K562 (cell line): ENCODE data around the gene ANP32B. TPM values are rescaled to one million over a fixed set of nuclear protein-coding genes. Genes with fewer than 3 reads are reported as not detected.
A peak's percentile ranks its signal among the peaks of the same experiment; 100 is the strongest.

Source experiments
- BCLAF1 ChIP-seq, 2 experiments: fragments of 450-650 bp in 1 of 2; IDR thresholded peaks; 2 replicates each; pipeline ENCODE4 v1.6.1; 2011 to 2017; ENCODE audit warnings: low read depth in 2 of 2, antibody characterized with exemption in 1 of 2, borderline replicate concordance in 1 of 2, low read length in 1 of 2, mild to moderate bottlenecking in 1 of 2, mixed read lengths in 1 of 2; ENCODE audit not compliant: control insufficient read depth in 1 of 2
- BRD9 ChIP-seq: fragments of 450-650 bp; IDR thresholded peaks from 2 replicates; pipeline ENCODE4 v1.6.1; 2018; ENCODE audit warnings: low read depth; ENCODE audit not compliant: partially characterized antibody
- CTCF ChIP-seq, 3 experiments: IDR thresholded peaks in 2 of 3; conservative IDR thresholded peaks in 1 of 3; 2 replicates each; pipeline ENCODE4 v1.5.1; 2011 to 2012; ENCODE audit warnings: low read length in 3 of 3, mild to moderate bottlenecking in 3 of 3, control low read depth in 2 of 3, improper control_type of control experiment in 1 of 3, inconsistent platforms in 1 of 3, low read depth in 1 of 3, mixed read lengths in 1 of 3, moderate library complexity in 1 of 3; ENCODE audit not compliant: insufficient read depth in 2 of 3
- JUND ChIP-seq, 2 experiments: IDR thresholded peaks; 2 replicates in 1 of 2; 3 replicates in 1 of 2; pipeline ENCODE4 v1.6.1; 2011; ENCODE audit warnings: borderline replicate concordance in 2 of 2, low read depth in 2 of 2, low read length in 2 of 2, improper control_type of control experiment in 1 of 2, missing biosample characterization in 1 of 2, missing genetic modification characterization in 1 of 2, missing genetic modification reagents in 1 of 2
- MXI1 ChIP-seq: IDR thresholded peaks from 2 replicates; pipeline ENCODE4 v1.6.1; 2011; ENCODE audit warnings: low read depth, mild to moderate bottlenecking, improper control_type of control experiment, low read length
- NCOA2 ChIP-seq, 2 experiments: fragments of 450-650 bp; IDR thresholded peaks; 2 replicates each; pipeline ENCODE4 v1.6.1; 2018; ENCODE audit warnings: mild to moderate bottlenecking in 2 of 2, moderate library complexity in 1 of 2; ENCODE audit not compliant: partially characterized antibody in 2 of 2
- NR1H2 ChIP-seq: sonication (generic); formaldehyde crosslinking; IDR thresholded peaks from 2 replicates; pipeline ENCODE4 v1.4.0; 2020; ENCODE audit warnings: mild to moderate bottlenecking, missing genetic modification reagents
- OTX1 ChIP-seq: fragments of 450-650 bp; formaldehyde crosslinking; IDR thresholded peaks from 2 replicates; pipeline ENCODE4 v1.4.0; 2022; ENCODE audit warnings: mild to moderate bottlenecking
- POLR2AphosphoS2 ChIP-seq: IDR thresholded peaks from 2 replicates; pipeline ENCODE4 v1.6.1; 2012; ENCODE audit warnings: low read length, improper control_type of control experiment
- PURB ChIP-seq: sonication (generic); formaldehyde crosslinking; IDR thresholded peaks from 2 replicates; pipeline ENCODE4 v1.9.0; 2021; ENCODE audit warnings: low read depth, mild to moderate bottlenecking, missing genetic modification reagents
- RAD51 ChIP-seq: fragments of 450-650 bp; IDR thresholded peaks from 2 replicates; pipeline ENCODE4 v1.7.1; 2016; ENCODE audit warnings: low read depth, mild to moderate bottlenecking, borderline replicate concordance
- RBM15 ChIP-seq: fragments of 200-400 bp; formaldehyde crosslinking; IDR thresholded peaks from 2 replicates; pipeline ENCODE4 v1.6.1; 2018; ENCODE audit warnings: mild to moderate bottlenecking, low read length, moderate library complexity; ENCODE audit not compliant: insufficient read depth
- SFPQ ChIP-seq: fragments of 200-400 bp; formaldehyde crosslinking; IDR thresholded peaks from 2 replicates; pipeline ENCODE4 v1.6.1; 2017; ENCODE audit warnings: mild to moderate bottlenecking, low read depth, low read length, moderate library complexity
- SMARCB1 ChIP-seq: IDR thresholded peaks from 2 replicates; pipeline ENCODE4 v1.6.1; 2011; ENCODE audit warnings: improper control_type of control experiment, low read depth; ENCODE audit not compliant: insufficient read length
- TSC22D4 ChIP-seq: fragments of 450-650 bp; IDR thresholded peaks from 2 replicates; pipeline ENCODE4 v1.6.1; 2016; ENCODE audit warnings: missing genetic modification characterization, missing biosample characterization, control low read depth
- YBX1 ChIP-seq: fragments of 450-650 bp; IDR thresholded peaks from 2 replicates; pipeline ENCODE4 v1.7.1; 2016; ENCODE audit warnings: mild to moderate bottlenecking
- ZNF134 ChIP-seq: fragments of 250-450 bp; sonication (Bioruptor Pico); conservative IDR thresholded peaks from 2 replicates; pipeline ENCODE4 v1.4.0; 2020
- ZNF280B ChIP-seq: fragments of 250-450 bp; sonication (Bioruptor Pico); IDR thresholded peaks from 2 replicates; pipeline ENCODE4 v1.5.1; 2021; ENCODE audit warnings: mild to moderate bottlenecking
- ZNF282 ChIP-seq: sonication (generic); formaldehyde crosslinking; IDR thresholded peaks from 2 replicates; pipeline ENCODE4 v1.8.1; 2023; ENCODE audit warnings: missing genetic modification reagents
- polyA plus RNA-seq, 8 experiments: library from polyadenylated mRNA; depleted of rRNA in 4 of 8; stranded (reverse) in 5 of 8; unstranded in 3 of 8; fragments of >200 nt; fragmentation: Nextera tagmentation in 2 of 8; fragmentation: Illumina TruSeq in 1 of 8; extraction: Ambion mirVana in 2 of 8; extraction: Trizol in 1 of 8; gene quantifications; 2 replicates each; pipeline versions ENCODE4 v1.2.1 to v1.2.3, GENCODE V29; 2011 to 2014; ENCODE audit warnings: inconsistent platforms in 1 of 8, missing spikeins in 1 of 8
- total RNA-seq, 7 experiments: library from RNA; depleted of rRNA in 6 of 7; stranded (reverse); fragments of >200 nt in 6 of 7; fragmentation: Illumina TruSeq in 2 of 7; extraction: Trizol in 2 of 7; gene quantifications; 2 replicates each; pipeline versions ENCODE4 v1.2.1 to v1.2.3, GENCODE V29; 2011 to 2021; ENCODE audit warnings: low replicate concordance in 1 of 7

ANP32B gene
- total and polyA plus RNA-seq, 9 of the 15 experiments (the other 6 are each of a cell fraction or from before 2014, with no cell fraction given): 68.9 to 815 (median 141) TPM

GRCh38 chr9:97938081-97938644 is 45.0 kb upstream of the ANP32B start, which contains the start of gene HEMGN (continued):
- TF ChIP-seq JUND (IDR thresholded peaks at IDR 0.05; ENCODE audit: borderline replicate concordance, low read depth, low read length) (peak; percentile 77; the same call in 1 of the 2 replicates), JUND (tag; IDR thresholded peaks at IDR 0.05; ENCODE audit: borderline replicate concordance, low read depth, low read length) (peak; percentile 70; the same call in 2 of the 3 replicates), POLR2AphosphoS2 (no peak), BRD9 (peak; percentile 84), CTCF (IDR thresholded peaks at IDR 0.05 in 2 of 3, conservative IDR thresholded peaks at IDR 0.05 in 1 of 3; ENCODE audit: insufficient read depth in 2 of 3, low read depth in 1 of 3, low read length in 3 of 3) (no peak), RBM15 (no peak), ZNF282 (CRISPR knock-in tag) (no peak), BCLAF1 (IDR thresholded peaks at IDR 0.05; ENCODE audit: borderline replicate concordance in 1 of 2, control insufficient read depth in 1 of 2, low read depth in 2 of 2, low read length in 1 of 2) (no peak), NCOA2 (IDR thresholded peaks at IDR 0.05; ENCODE audit: partially characterized antibody in 2 of 2) (no peak), SFPQ (no peak), ZNF280B (CRISPR knock-in tag) (no peak), SMARCB1 (no peak), PURB (CRISPR knock-in tag) (no peak), ZNF134 (CRISPR knock-in tag) (no peak), RAD51 (peak; percentile 44; the same call in 1 of the 2 replicates), MXI1 (peak; percentile 86), OTX1 (CRISPR knock-in tag) (no peak), TSC22D4 (tag) (no peak), YBX1 (no peak), NR1H2 (CRISPR knock-in tag) (no peak)
